RWPE2 (cell line): ENCODE data around the gene BID.

ENCODE experiments used
- ATAC-seq: fragments of 200-7000 bp; cut with Tn5 transposase; 3 replicates; pipeline ENCODE4 v1.9.1; 2021; ENCODE audit warnings: low read depth
- DNase-seq: peaks from one replicate; pipeline ENCODE4 v3.0.0-alpha.2; 2020; ENCODE audit warnings: low spot score
- H3K27ac ChIP-seq: fragments of 450-650 bp; 2 replicates; pipeline ENCODE4 v1.5.1; 2017; ENCODE audit warnings: mild to moderate bottlenecking; ENCODE audit not compliant: poor library complexity, severe bottlenecking
- H3K27me3 ChIP-seq: fragments of 250-450 bp; sonication (Bioruptor Pico); 2 replicates; pipeline ENCODE4 v1.5.1; 2021; ENCODE audit warnings: mild to moderate bottlenecking, moderate library complexity; ENCODE audit not compliant: insufficient read depth, poor library complexity, severe bottlenecking
- H3K36me3 ChIP-seq: fragments of 250-450 bp; sonication (Bioruptor Pico); 2 replicates; pipeline ENCODE4 v1.5.1; 2020; ENCODE audit warnings: low read depth, mild to moderate bottlenecking, moderate library complexity
- H3K4me1 ChIP-seq: fragments of 250-450 bp; sonication (Bioruptor Pico); 2 replicates; pipeline ENCODE4 v1.5.1; 2021; ENCODE audit warnings: mild to moderate bottlenecking, moderate library complexity; ENCODE audit not compliant: insufficient read depth, poor library complexity, severe bottlenecking
- H3K4me3 ChIP-seq: fragments of 250-450 bp; sonication (Bioruptor Pico); 2 replicates; pipeline ENCODE4 v1.5.1; 2021; ENCODE audit warnings: mild to moderate bottlenecking, moderate library complexity; ENCODE audit not compliant: severe bottlenecking
- H3K9me3 ChIP-seq: fragments of 250-450 bp; sonication (Bioruptor Pico); 2 replicates; pipeline ENCODE4 v1.5.1; 2021; ENCODE audit warnings: mild to moderate bottlenecking, moderate library complexity; ENCODE audit not compliant: severe bottlenecking
- TF ChIP-seq, protein P1 (sequence below): fragments of 450-650 bp; IDR thresholded peaks from one replicate; pipeline ENCODE4 v1.5.1; 2017; ENCODE audit warnings: mild to moderate bottlenecking, moderate library complexity; ENCODE audit not compliant: poor library complexity, severe bottlenecking

Gene BID

GRCh38 chr22:17818649-17819048 is 44.4 kb upstream of the BID start:
- TF ChIP-seq, protein P1, sequence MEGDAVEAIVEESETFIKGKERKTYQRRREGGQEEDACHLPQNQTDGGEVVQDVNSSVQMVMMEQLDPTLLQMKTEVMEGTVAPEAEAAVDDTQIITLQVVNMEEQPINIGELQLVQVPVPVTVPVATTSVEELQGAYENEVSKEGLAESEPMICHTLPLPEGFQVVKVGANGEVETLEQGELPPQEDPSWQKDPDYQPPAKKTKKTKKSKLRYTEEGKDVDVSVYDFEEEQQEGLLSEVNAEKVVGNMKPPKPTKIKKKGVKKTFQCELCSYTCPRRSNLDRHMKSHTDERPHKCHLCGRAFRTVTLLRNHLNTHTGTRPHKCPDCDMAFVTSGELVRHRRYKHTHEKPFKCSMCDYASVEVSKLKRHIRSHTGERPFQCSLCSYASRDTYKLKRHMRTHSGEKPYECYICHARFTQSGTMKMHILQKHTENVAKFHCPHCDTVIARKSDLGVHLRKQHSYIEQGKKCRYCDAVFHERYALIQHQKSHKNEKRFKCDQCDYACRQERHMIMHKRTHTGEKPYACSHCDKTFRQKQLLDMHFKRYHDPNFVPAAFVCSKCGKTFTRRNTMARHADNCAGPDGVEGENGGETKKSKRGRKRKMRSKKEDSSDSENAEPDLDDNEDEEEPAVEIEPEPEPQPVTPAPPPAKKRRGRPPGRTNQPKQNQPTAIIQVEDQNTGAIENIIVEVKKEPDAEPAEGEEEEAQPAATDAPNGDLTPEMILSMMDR: no peak
- Histone ChIP-seq H3K4me1 (no peaks in the 10 kb centered on the region), H3K27ac (no peak overlapping the region), H3K27me3 (no peaks in the 10 kb centered on the region), H3K36me3 (peaks cover 38% of the 10 kb centered on the region), H3K9me3 (no peaks in the 10 kb centered on the region), H3K4me3 (no peak overlapping the region)
- DNase-seq (no peak), ATAC-seq (no peak)

DNA sequence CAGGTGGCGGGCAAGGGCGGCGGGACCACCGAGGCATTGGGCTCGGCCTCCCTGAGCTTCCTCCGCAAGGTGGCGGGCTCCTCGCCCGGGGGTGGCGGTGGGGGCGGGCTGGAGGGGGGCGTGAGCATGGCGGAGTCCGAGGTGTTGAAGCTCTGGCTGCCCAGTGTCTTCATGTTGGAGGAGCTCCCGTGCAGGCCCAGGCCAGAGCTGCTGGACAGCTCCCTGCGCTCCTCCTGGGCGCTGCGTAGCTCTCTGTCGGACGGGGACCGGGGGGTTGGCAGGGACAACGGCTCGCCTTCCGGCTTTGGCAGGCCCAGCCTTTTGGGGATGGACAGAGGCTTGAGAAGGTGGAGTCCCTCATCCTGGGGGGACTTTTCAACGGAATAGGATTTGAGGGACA is 43.9 kb upstream of the BID start:
- no peaks in the 10 kb centered on the region for H3K4me1 ChIP-seq
- DNase-seq: no peak
- ATAC-seq: no peak
- H3K27ac ChIP-seq: no peak overlapping the region
- TF ChIP-seq, protein P1: no peak
- no peak overlapping the region for H3K4me3 ChIP-seq
- no peaks in the 10 kb centered on the region for H3K27me3 ChIP-seq
- no peaks in the 10 kb centered on the region for H3K9me3 ChIP-seq
- peaks cover 38% of the 10 kb centered on the region for H3K36me3 ChIP-seq

GRCh38 chr22:17817511-17818065 is 43.3 kb upstream of the BID start:
- DNase-seq: no peak
- Histone ChIP-seq H3K27ac (no peak overlapping the region), H3K27me3 (no peaks in the 10 kb centered on the region), H3K4me3 (no peak overlapping the region), H3K9me3 (no peaks in the 10 kb centered on the region), H3K36me3 (peaks cover 34% of the 10 kb centered on the region), H3K4me1 (no peaks in the 10 kb centered on the region)
- TF ChIP-seq, protein P1: no peak
- ATAC-seq: no peak

- H3K9me3 ChIP-seq: no peaks in the 10 kb centered on the region
- ATAC-seq (no peak), DNase-seq (no peak)
- H3K4me3 ChIP-seq: no peak overlapping the region
- H3K27ac ChIP-seq: no peak overlapping the region
- peaks cover 36% of the 10 kb centered on the region for H3K36me3 ChIP-seq
- no peaks in the 10 kb centered on the region for H3K4me1 ChIP-seq
- no peaks in the 10 kb centered on the region for H3K27me3 ChIP-seq
- TF ChIP-seq, protein P1: no peak
Observed at GRCh38 chr22:17817079-17817478, 42.8 kb upstream of the BID start.

GRCh38 chr22:17816649-17817048 is 42.4 kb upstream of the BID start:
- ATAC-seq: no peak
- DNase-seq: no peak
- Histone ChIP-seq H3K4me1 (no peaks in the 10 kb centered on the region), H3K9me3 (no peaks in the 10 kb centered on the region), H3K27ac (no peak overlapping the region), H3K36me3 (peaks cover 40% of the 10 kb centered on the region), H3K4me3 (no peak overlapping the region), H3K27me3 (no peaks in the 10 kb centered on the region)
- TF ChIP-seq, protein P1: no peak
